PC-9 (cell line): ENCODE results near the gene CMSS1.

ENCODE experiments used
- CTCF ChIP-seq: fragments of 200-600 bp; sonication (generic); conservative IDR thresholded peaks from 2 replicates; pipeline ENCODE4 v1.6.1; 2017; ENCODE audit warnings: mixed run types, antibody characterized with exemption, mild to moderate bottlenecking, moderate library complexity
- EZH2 ChIP-seq: fragments of 200-600 bp; sonication (generic); IDR thresholded peaks from 2 replicates; pipeline ENCODE4 v1.8.0; 2017; ENCODE audit warnings: antibody characterized with exemption, low read depth

- TF ChIP-seq CTCF (no peak), EZH2 (no peak)
These were observed 55.2 kb downstream of the CMSS1 start for GRCh38 chr3:99872923-99873254.
